Right lobe of liver (tissue), 6 donors: ENCODE measurements around the gene SPNS3. TPM values are rescaled to one million over a fixed set of nuclear protein-coding genes. Genes with fewer than 3 reads are reported as not detected.

Source experiments
- ATAC-seq, 4 donors: fragments of 200-7000 bp; cut with Tn5 transposase; one replicate each; pipeline ENCODE4 v1.9.1; 2020; ENCODE audit warnings: mild to moderate bottlenecking in 4 of 4, moderate library complexity in 4 of 4
- DNase-seq, 3 donors: peaks; one replicate each; pipeline ENCODE4 v3.0.0-alpha.2; 2020
- H3K27ac ChIP-seq, 3 donors: fragments of 200-600 bp; one replicate each; pipeline ENCODE4 v1.8.0; 2022
- H3K27me3 ChIP-seq, 2 donors: fragments of 200-600 bp; one replicate each; pipeline ENCODE4 v1.8.0; 2022
- H3K36me3 ChIP-seq, 4 donors: fragments of 200-600 bp; sonication (generic) in 1 of 4; one replicate each; pipeline versions ENCODE4 v1.5.1 to v1.8.0; 2017 to 2022; ENCODE audit warnings: control low read depth in 1 of 4
- H3K4me1 ChIP-seq, 4 donors: fragments of 200-600 bp; sonication (generic) in 1 of 4; one replicate each; pipeline versions ENCODE4 v1.5.1 to v1.8.0; 2017 to 2022; ENCODE audit warnings: control low read depth in 1 of 4
- H3K4me3 ChIP-seq, 3 donors: fragments of 200-600 bp; one replicate each; pipeline ENCODE4 v1.8.0; 2022
- H3K9me3 ChIP-seq, 4 donors: fragments of 200-600 bp; sonication (generic) in 1 of 4; one replicate each; pipeline versions ENCODE4 v1.5.1 to v1.8.0; 2017 to 2022; ENCODE audit warnings: control low read depth in 1 of 4
- CTCF ChIP-seq, 4 donors: fragments of 200-600 bp in 3 of 4; fragments of 450-650 bp in 1 of 4; IDR thresholded peaks; one replicate each; pipeline versions ENCODE4 v1.5.1 to v1.8.0; 2016 to 2022; ENCODE audit warnings: antibody characterized with exemption in 4 of 4, mild to moderate bottlenecking in 2 of 4
- POLR2A ChIP-seq: fragments of 450-650 bp; IDR thresholded peaks from one replicate; pipeline ENCODE4 v1.6.1; 2017; ENCODE audit warnings: antibody characterized with exemption, mild to moderate bottlenecking
- WGBS: methylation state at CpG from one replicate; pipeline ENCODE4 v1.1.6; 2018; ENCODE audit warnings: low coverage, low lambda C conversion rate; ENCODE audit not compliant: insufficient coverage; ENCODE audit errors: missing lambda C conversion rate; 5-methylcytosine and 5-hydroxymethylcytosine counted together
- intact Hi-C, 2 donors: fragments of 100-400 bp; cut with DNase I; formaldehyde crosslinking; loops; one replicate each; pipeline versions ENCODE4 v1.11.2 to v1.14.1; 2022
- total RNA-seq, 6 experiments: library from RNA; depleted of rRNA in 2 of 6; stranded (reverse); fragments of >200 nt in 2 of 6; fragmentation: NEBNext Ultra II Directional in 3 of 6; extraction: Animal tissue kit (Norgen Biotek cat#: 25700) in 3 of 6; gene quantifications; one replicate each; pipeline versions ENCODE4 v1.1.0 to v1.2.4, GENCODE V29; 2016 to 2023
- donor health status: DM: no; HTN: yes; CAD: no.
- donor health status: DM: no; HTN: no; CAD: no.
- donor health status: DM: no; HTN: no; CAD: no.
- donor health status: DM: no; HTN: yes; CAD: no.
- donor health status: DM: no; HTN: yes; CAD: no.

Gene SPNS3
- total RNA-seq, 6 experiments from 2014 or later = not detected

- no peak overlapping the region for H3K4me3 ChIP-seq
- no peaks in the 10 kb centered on the region for H3K4me1 ChIP-seq
- DNase-seq = peak in 1 of 3 donors; percentile 11
- no peak for ATAC-seq
- H3K27ac ChIP-seq = no peak overlapping the region
- no peak for TF ChIP-seq CTCF (IDR thresholded peaks at IDR 0.05)
- TF ChIP-seq POLR2A = no peak
- H3K36me3 ChIP-seq = no peaks in the 10 kb centered on the region
- intact Hi-C loops = no loop called here
- H3K9me3 ChIP-seq = no peaks in the 10 kb centered on the region
- no peaks in the 10 kb centered on the region for H3K27me3 ChIP-seq
- WGBS = 88% methylated on average over 9 of the region's 9 CpGs
Observed at GRCh38 chr17:4490109-4490591, 56.4 kb downstream of the SPNS3 start.

GRCh38 chr17:4490637-4491061, 56.9 kb downstream of the SPNS3 start:
- H3K27me3 ChIP-seq = no peaks in the 10 kb centered on the region

GRCh38 chr17:4492721-4493561, 59.2 kb downstream of the SPNS3 start:
- WGBS = 50% methylated on average over 12 of the region's 20 CpGs
- H3K4me3 ChIP-seq = no peak overlapping the region
- intact Hi-C loops = no loop called here
- no peak overlapping the region for H3K27ac ChIP-seq
- TF ChIP-seq CTCF (IDR thresholded peaks at IDR 0.05) = no peak
- TF ChIP-seq POLR2A = no peak
- ATAC-seq (peak in 3 of 4 donors; percentile 12 to 23 (median 19)), DNase-seq (peak in 1 of 3 donors; percentile 34)
- H3K27me3 ChIP-seq = no peaks in the 10 kb centered on the region
- no peaks in the 10 kb centered on the region for H3K9me3 ChIP-seq
- peaks cover 0 to 9% (median 2%) of the 10 kb centered on the region in 4 donors for H3K4me1 ChIP-seq
- no peaks in the 10 kb centered on the region for H3K36me3 ChIP-seq

More at GRCh38 chr17:4490637-4491061, 56.9 kb downstream of the SPNS3 start:
- no peak for ATAC-seq
- H3K9me3 ChIP-seq = no peaks in the 10 kb centered on the region
- H3K4me1 ChIP-seq = no peaks in the 10 kb centered on the region
- H3K27ac ChIP-seq = no peak overlapping the region
- DNase-seq = peak in 1 of 3 donors; percentile 11
- no peaks in the 10 kb centered on the region for H3K36me3 ChIP-seq
- TF ChIP-seq CTCF (IDR thresholded peaks at IDR 0.05) = no peak
- no peak for TF ChIP-seq POLR2A
- no peak overlapping the region for H3K4me3 ChIP-seq
- WGBS = 86% methylated on average over 7 of the region's 7 CpGs
- intact Hi-C loops = no loop called here

- TF ChIP-seq POLR2A = peak; percentile 65
- no peak for TF ChIP-seq CTCF (IDR thresholded peaks at IDR 0.05)
- peak overlapping the region in 2 of 3 donors; percentile 52 to 59 for H3K4me3 ChIP-seq
- ATAC-seq (peak; percentile 77 to 78 (median 78)), DNase-seq (peak; percentile 83 to 90 (median 89))
- intact Hi-C loops = no loop called here
- whole genome bisulfite sequencing = 28% methylated on average over 22 of the region's 23 CpGs
- H3K27me3 ChIP-seq = no peaks in the 10 kb centered on the region
- H3K27ac ChIP-seq = peak overlapping the region; percentile 65 to 86 (median 82)
- peaks cover 0 to 15% (median 4%) of the 10 kb centered on the region in 4 donors for H3K4me1 ChIP-seq
- no peaks in the 10 kb centered on the region for H3K9me3 ChIP-seq
- no peaks in the 10 kb centered on the region for H3K36me3 ChIP-seq
Observed at GRCh38 chr17:4497101-4497824, 63.5 kb downstream of the SPNS3 start.
